Astrocyte (in vitro differentiated cells and primary cell): Measurements from ENCODE around the gene MAP1B. TPM values are rescaled to one million over a fixed set of nuclear protein-coding genes. Genes with fewer than 3 reads are reported as not detected.

Source experiments
- DNase-seq: peaks from one replicate; pipeline ENCODE4 v3.0.0-alpha.2; 2010; ENCODE audit warnings: low read depth
- FAIRE-seq: peaks from 2 replicates; lab custom pipeline; 2011; peaks lifted over from hg19 to GRCh38; lab: Jason Lieb, UNC
- H2AFZ ChIP-seq: 2 replicates; pipeline ENCODE4 v1.6.0; 2012; ENCODE audit warnings: low read depth, low read length, inconsistent platforms
- H3K27ac ChIP-seq: 2 replicates; pipeline ENCODE4 v1.5.1; 2011; ENCODE audit warnings: low read depth, low read length, inconsistent platforms
- H3K27me3 ChIP-seq: 2 replicates; pipeline ENCODE4 v1.6.0; 2011; ENCODE audit warnings: low read length, inconsistent platforms; ENCODE audit not compliant: insufficient read depth
- H3K36me3 ChIP-seq: 2 replicates; pipeline ENCODE4 v1.5.1; 2011; ENCODE audit warnings: low read length, inconsistent platforms; ENCODE audit not compliant: insufficient read depth
- H3K4me1 ChIP-seq: 2 replicates; pipeline ENCODE4 v1.5.1; 2011; ENCODE audit warnings: low read length, inconsistent platforms; ENCODE audit not compliant: insufficient read depth
- H3K4me2 ChIP-seq: 2 replicates; pipeline ENCODE4 v1.6.0; 2012; ENCODE audit warnings: low read length, inconsistent platforms
- H3K4me3 ChIP-seq: 2 replicates; pipeline ENCODE4 v1.5.1; 2011; ENCODE audit warnings: low read depth, mild to moderate bottlenecking, low read length, inconsistent platforms; ENCODE audit not compliant: insufficient read depth
- H3K79me2 ChIP-seq: 2 replicates; pipeline ENCODE4 v1.6.0; 2012; ENCODE audit warnings: mild to moderate bottlenecking, low read length, inconsistent platforms; ENCODE audit not compliant: insufficient read depth
- H3K9ac ChIP-seq: 2 replicates; pipeline ENCODE4 v1.6.0; 2012; ENCODE audit warnings: mild to moderate bottlenecking, low read length, inconsistent platforms
- H3K9me3 ChIP-seq: 2 replicates; pipeline ENCODE4 v1.5.1; 2012; ENCODE audit warnings: low read depth, mild to moderate bottlenecking, low read length, inconsistent platforms; ENCODE audit not compliant: insufficient read depth
- H4K20me1 ChIP-seq: 2 replicates; pipeline ENCODE4 v1.6.0; 2012; ENCODE audit warnings: low read length, inconsistent platforms; ENCODE audit not compliant: insufficient read depth
- H3K27ac Mint-ChIP-seq: one replicate; pipeline ENCODE4 v1.8.0; 2021; ENCODE audit warnings: mild to moderate bottlenecking, mixed read lengths; ENCODE audit not compliant: unreplicated experiment
- H3K27me3 Mint-ChIP-seq: one replicate; pipeline ENCODE4 v1.8.0; 2021; ENCODE audit warnings: low read depth, mixed read lengths; ENCODE audit not compliant: unreplicated experiment
- H3K36me3 Mint-ChIP-seq: one replicate; pipeline ENCODE4 v1.8.0; 2021; ENCODE audit warnings: low read depth, mixed read lengths; ENCODE audit not compliant: unreplicated experiment
- H3K4me1 Mint-ChIP-seq: one replicate; pipeline ENCODE4 v1.8.0; 2021; ENCODE audit warnings: low read depth, mixed read lengths; ENCODE audit not compliant: unreplicated experiment
- H3K4me3 Mint-ChIP-seq: one replicate; pipeline ENCODE4 v1.8.0; 2021; ENCODE audit warnings: mild to moderate bottlenecking, moderate library complexity, mixed read lengths; ENCODE audit not compliant: unreplicated experiment
- H3K9me3 Mint-ChIP-seq: one replicate; pipeline ENCODE4 v1.8.0; 2021; ENCODE audit warnings: mild to moderate bottlenecking, mixed read lengths; ENCODE audit not compliant: unreplicated experiment
- EZH2 ChIP-seq: IDR thresholded peaks from 2 replicates; pipeline ENCODE4 v1.6.1; 2012; ENCODE audit warnings: mild to moderate bottlenecking, low read length, inconsistent platforms; ENCODE audit not compliant: insufficient read depth
- total RNA-seq: library from RNA; stranded (reverse); gene quantifications from 2 replicates; pipeline ENCODE4 v1.2.1, GENCODE V29; 2021
- TF ChIP-seq, protein P1 (sequence below): IDR thresholded peaks from 2 replicates; pipeline ENCODE4 v1.5.1; 2011; ENCODE audit warnings: low read depth, mild to moderate bottlenecking, inconsistent platforms, low read length, moderate library complexity; ENCODE audit not compliant: insufficient read depth

The MAP1B gene
- total RNA-seq, 1 donor from 2014 or later = 476 TPM

DNA sequence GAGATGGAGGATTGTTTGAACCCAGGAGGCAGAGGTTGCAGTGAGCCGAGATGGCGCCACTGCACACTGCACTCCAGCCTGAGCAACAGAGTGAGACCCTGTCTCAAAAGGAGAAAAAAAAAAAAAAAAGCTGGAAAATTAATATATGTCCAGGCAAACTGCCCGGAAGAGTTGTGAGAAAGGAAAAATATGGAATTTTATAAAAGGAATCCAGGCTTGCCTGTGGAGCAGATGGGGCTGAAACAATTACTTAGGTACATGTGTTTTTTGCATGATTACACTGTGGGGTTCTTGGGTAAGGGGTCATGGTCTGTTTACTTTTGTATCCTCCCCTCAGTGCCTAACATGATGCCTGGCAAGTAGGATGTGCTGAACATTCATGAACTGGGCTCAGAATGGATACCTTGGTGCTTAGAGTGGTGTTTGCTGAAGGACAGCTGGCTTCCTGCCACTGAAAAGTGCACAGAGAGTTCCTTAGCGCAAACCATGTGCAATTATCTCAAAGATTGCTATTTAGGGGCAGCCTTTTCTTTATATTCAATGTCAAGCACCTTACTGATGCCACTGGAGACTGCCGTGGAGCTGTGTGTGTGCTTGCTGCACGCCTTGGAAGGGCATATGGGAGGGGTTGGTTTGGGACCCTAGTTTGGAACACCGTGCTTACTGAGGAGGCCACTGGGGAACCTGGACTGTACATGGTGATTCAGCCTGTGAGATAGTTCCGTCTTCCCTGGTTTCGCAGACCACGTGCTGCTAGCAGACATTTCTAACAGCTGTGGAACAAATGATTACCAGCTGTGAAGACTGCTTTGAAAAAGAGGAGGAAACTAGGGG is 78.4 kb downstream of the MAP1B start:
- Histone ChIP-seq H3K27me3 (no peaks in the 10 kb centered on the region), H3K4me2 (peak overlapping the region; percentile 13), H3K79me2 (peaks cover 96% of the 10 kb centered on the region), H3K4me3 (no peak overlapping the region), H3K4me1 (peaks cover 26% of the 10 kb centered on the region), H3K36me3 (peaks cover 58% of the 10 kb centered on the region), H3K9ac (peak overlapping the region; percentile 9), H2AFZ (no peak overlapping the region), H4K20me1 (peaks cover 79% of the 10 kb centered on the region), H3K9me3 (no peaks in the 10 kb centered on the region), H3K27ac (no peak overlapping the region)
- H3K27me3 Mint-ChIP-seq = no peaks in the 10 kb centered on the region
- no peak overlapping the region for H3K4me3 Mint-ChIP-seq
- H3K36me3 Mint-ChIP-seq = peaks cover 56% of the 10 kb centered on the region
- TF ChIP-seq EZH2 = no peak
- H3K4me1 Mint-ChIP-seq = peaks cover 55% of the 10 kb centered on the region
- FAIRE-seq (no peak), DNase-seq (no peak)
- no peak overlapping the region for H3K27ac Mint-ChIP-seq
- H3K9me3 Mint-ChIP-seq = peaks cover 3% of the 10 kb centered on the region

DNA sequence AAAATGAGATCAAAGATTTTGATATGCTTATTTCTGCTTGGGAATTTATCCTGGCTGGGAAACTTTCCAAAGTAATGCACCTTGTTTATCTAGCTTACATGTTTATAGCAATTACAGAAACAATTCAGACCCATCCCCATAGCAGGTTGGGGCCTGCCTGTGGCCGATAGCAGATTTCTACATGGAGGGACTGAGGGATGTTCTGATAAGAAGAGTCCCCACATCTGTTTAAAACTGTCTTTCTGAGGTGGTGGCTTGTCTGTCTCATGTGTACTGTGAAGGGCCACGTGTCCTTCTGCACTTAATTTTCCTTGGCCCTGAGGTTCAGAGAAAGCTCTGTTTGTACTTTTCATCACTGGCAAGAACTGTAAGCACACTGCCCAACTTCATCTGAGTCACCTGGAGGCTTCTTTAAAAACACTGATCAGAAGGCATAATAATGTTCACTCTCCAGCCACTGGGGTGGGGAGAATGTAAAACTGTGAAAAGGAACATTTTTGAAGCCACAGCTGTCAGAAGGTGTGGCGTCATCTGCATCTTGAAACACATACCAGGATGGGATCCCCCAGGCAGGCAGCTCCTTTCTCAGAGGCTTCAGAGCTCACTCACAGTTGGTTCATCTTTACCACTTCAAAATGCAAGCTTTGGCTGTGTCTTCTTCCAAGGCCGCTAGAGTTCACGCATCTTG is 80.3 kb downstream of the MAP1B start:
- no peaks in the 10 kb centered on the region for H3K27me3 Mint-ChIP-seq
- H3K9me3 ChIP-seq = no peaks in the 10 kb centered on the region
- H3K27ac Mint-ChIP-seq = no peak overlapping the region
- H3K9me3 Mint-ChIP-seq = peaks cover 5% of the 10 kb centered on the region
- H3K4me1 ChIP-seq = peaks cover 22% of the 10 kb centered on the region
- H3K9ac ChIP-seq = peak overlapping the region; percentile 3
- H3K79me2 ChIP-seq = peaks cover 96% of the 10 kb centered on the region
- peaks cover 59% of the 10 kb centered on the region for H3K36me3 Mint-ChIP-seq
- no peak overlapping the region for H2AFZ ChIP-seq
- no peak overlapping the region for H3K4me2 ChIP-seq
- H3K4me3 ChIP-seq = no peak overlapping the region
- no peaks in the 10 kb centered on the region for H3K27me3 ChIP-seq
- FAIRE-seq (no peak), DNase-seq (no peak)
- H3K4me3 Mint-ChIP-seq = no peak overlapping the region
- H3K36me3 ChIP-seq = peaks cover 69% of the 10 kb centered on the region
- TF ChIP-seq EZH2 = no peak
- TF ChIP-seq, protein P1, sequence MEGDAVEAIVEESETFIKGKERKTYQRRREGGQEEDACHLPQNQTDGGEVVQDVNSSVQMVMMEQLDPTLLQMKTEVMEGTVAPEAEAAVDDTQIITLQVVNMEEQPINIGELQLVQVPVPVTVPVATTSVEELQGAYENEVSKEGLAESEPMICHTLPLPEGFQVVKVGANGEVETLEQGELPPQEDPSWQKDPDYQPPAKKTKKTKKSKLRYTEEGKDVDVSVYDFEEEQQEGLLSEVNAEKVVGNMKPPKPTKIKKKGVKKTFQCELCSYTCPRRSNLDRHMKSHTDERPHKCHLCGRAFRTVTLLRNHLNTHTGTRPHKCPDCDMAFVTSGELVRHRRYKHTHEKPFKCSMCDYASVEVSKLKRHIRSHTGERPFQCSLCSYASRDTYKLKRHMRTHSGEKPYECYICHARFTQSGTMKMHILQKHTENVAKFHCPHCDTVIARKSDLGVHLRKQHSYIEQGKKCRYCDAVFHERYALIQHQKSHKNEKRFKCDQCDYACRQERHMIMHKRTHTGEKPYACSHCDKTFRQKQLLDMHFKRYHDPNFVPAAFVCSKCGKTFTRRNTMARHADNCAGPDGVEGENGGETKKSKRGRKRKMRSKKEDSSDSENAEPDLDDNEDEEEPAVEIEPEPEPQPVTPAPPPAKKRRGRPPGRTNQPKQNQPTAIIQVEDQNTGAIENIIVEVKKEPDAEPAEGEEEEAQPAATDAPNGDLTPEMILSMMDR = no peak
- no peak overlapping the region for H3K27ac ChIP-seq
- H4K20me1 ChIP-seq = peaks cover 85% of the 10 kb centered on the region
- H3K4me1 Mint-ChIP-seq = peaks cover 58% of the 10 kb centered on the region

DNA sequence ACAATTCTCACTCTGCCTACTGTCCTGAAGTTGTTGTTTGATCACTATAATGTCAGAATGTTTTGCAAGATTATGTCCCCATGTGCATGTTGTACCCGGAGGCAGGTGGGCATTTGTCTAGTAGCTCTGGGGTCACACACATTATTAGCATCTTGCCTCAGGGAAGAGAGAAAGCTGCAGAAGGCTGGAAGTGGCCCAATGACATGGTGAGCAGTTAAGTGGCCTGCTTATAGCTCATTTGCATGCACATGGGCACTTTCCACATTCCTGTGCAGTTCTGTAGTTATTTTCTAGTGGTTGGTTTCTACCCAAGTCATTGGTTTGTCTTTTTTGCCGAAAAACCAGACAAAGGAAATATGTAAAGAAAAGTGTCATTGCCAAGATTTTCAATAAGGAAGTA is 80.9 kb downstream of the MAP1B start:
- peaks cover 59% of the 10 kb centered on the region for H3K36me3 Mint-ChIP-seq
- no peak overlapping the region for H3K4me3 Mint-ChIP-seq
- no peak for TF ChIP-seq EZH2
- TF ChIP-seq, protein P1 = no peak
- Histone ChIP-seq H3K4me2 (no peak overlapping the region), H3K9me3 (no peaks in the 10 kb centered on the region), H3K79me2 (peaks cover 95% of the 10 kb centered on the region), H3K4me3 (no peak overlapping the region), H3K36me3 (peaks cover 75% of the 10 kb centered on the region), H3K27ac (no peak overlapping the region), H3K27me3 (no peaks in the 10 kb centered on the region), H3K4me1 (peaks cover 15% of the 10 kb centered on the region), H3K9ac (no peak overlapping the region), H2AFZ (no peak overlapping the region), H4K20me1 (peaks cover 83% of the 10 kb centered on the region)
- H3K27me3 Mint-ChIP-seq = no peaks in the 10 kb centered on the region
- H3K27ac Mint-ChIP-seq = no peak overlapping the region
- DNase-seq (no peak), FAIRE-seq (no peak)
- peaks cover 53% of the 10 kb centered on the region for H3K4me1 Mint-ChIP-seq
- peaks cover 5% of the 10 kb centered on the region for H3K9me3 Mint-ChIP-seq
